NT2/D1 (cell line): ENCODE data around the gene YPEL5.

Experiments
- SUZ12 ChIP-seq: IDR thresholded peaks from 2 replicates; pipeline ENCODE4 v1.6.1; 2011; ENCODE audit not compliant: insufficient read length, insufficient read depth; ENCODE audit errors: extremely low read depth
- ZNF274 ChIP-seq: IDR thresholded peaks from 2 replicates; pipeline ENCODE4 v1.6.1; 2011; ENCODE audit warnings: mild to moderate bottlenecking, low read depth, low read length

DNA sequence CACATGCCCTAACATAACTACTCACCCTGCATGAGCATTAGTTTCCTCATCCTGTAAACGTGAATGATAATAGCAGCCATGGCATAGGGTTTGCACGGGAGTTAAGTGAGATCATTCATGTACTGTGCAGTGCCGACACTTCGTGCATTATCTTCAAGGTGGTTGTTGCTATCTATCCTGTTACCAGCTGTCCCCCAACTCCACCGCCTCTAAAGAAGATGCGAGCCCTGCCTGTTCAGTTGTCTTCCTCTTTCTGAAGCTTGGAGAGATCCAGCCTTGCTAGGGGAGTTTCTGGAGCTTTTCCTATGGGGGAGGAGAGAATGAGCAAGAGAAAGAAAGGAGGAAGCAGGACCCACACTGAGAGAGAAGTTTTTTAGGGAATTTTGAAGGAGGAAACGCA lies 34.4 kb downstream of the YPEL5 start:
- no peak for TF ChIP-seq ZNF274
- TF ChIP-seq SUZ12, result no peak
